ENCODE results near the gene LMO7. TPM values are rescaled to one million over a fixed set of nuclear protein-coding genes. Genes with fewer than 3 reads are reported as not detected.

LMO7 gene
- total RNA-seq, 6 experiments from 2014 or later: 682 to 843 (median 813) TPM

GRCh38 chr13:75867379-75868117 is 231.4 kb downstream of the LMO7 start:
- peaks cover 75% of the 10 kb centered on the region for H3K4me1 Mint-ChIP-seq (ENCODE audit: low read depth)
- peak overlapping the region; percentile 2; the same call in 1 of the 2 replicates for H3K27ac Mint-ChIP-seq
- H3K4me3 Mint-ChIP-seq: peak overlapping the region; percentile 46
- peaks cover 88% of the 10 kb centered on the region for H3K27me3 Mint-ChIP-seq (ENCODE audit: insufficient read depth)
- no peak for DNase-seq
- peaks cover 35% of the 10 kb centered on the region for H3K36me3 Mint-ChIP-seq (ENCODE audit: low read depth)
- peaks cover 79% of the 10 kb centered on the region for H3K9me3 Mint-ChIP-seq
- TF ChIP-seq CTCF (IDR thresholded peaks at IDR 0.05): no peak

GRCh38 chr13:75869981-75870380 is 233.9 kb downstream of the LMO7 start:
- Mint-ChIP-seq H3K9me3 (peaks cover 55% of the 10 kb centered on the region), H3K4me1 (ENCODE audit: low read depth) (peaks cover 55% of the 10 kb centered on the region), H3K36me3 (ENCODE audit: low read depth) (peaks cover 15% of the 10 kb centered on the region), H3K27me3 (ENCODE audit: insufficient read depth) (peaks cover 83% of the 10 kb centered on the region), H3K27ac (peak overlapping the region; percentile 60), H3K4me3 (peak overlapping the region; percentile 89)
- no peak for TF ChIP-seq CTCF (IDR thresholded peaks at IDR 0.05)
- DNase-seq: no peak

GRCh38 chr13:75870397-75870903 is 234.3 kb downstream of the LMO7 start:
- peak overlapping the region; percentile 89 for H3K4me3 Mint-ChIP-seq

DNA sequence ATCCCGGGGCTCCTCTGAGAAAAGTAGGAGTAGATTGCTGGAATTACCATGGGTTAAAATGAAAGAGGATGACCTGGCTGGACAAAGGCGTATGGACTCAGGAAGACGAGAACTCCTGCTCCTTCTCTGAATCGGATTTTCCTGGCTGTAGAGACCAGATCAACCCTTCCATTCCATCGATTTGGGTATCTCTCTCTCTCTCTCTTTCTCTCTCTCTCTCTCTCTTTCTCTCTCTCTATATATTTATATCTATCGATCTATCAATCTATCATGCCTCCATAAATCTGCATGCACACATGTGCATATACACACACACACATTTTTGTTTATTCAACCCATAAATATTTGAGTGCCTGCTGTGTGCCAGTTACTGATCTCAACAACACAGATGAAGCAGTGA is 234.9 kb downstream of the LMO7 start:
- no peak for DNase-seq
- peak overlapping the region; percentile 60 for H3K27ac Mint-ChIP-seq
- H3K4me1 Mint-ChIP-seq (ENCODE audit: low read depth): peaks cover 50% of the 10 kb centered on the region
- H3K27me3 Mint-ChIP-seq (ENCODE audit: insufficient read depth): peaks cover 78% of the 10 kb centered on the region
- peaks cover 6% of the 10 kb centered on the region for H3K36me3 Mint-ChIP-seq (ENCODE audit: low read depth)
- H3K4me3 Mint-ChIP-seq: peak overlapping the region; percentile 89
- peaks cover 44% of the 10 kb centered on the region for H3K9me3 Mint-ChIP-seq
- TF ChIP-seq CTCF (IDR thresholded peaks at IDR 0.05): no peak

More at GRCh38 chr13:75870397-75870903, 234.3 kb downstream of the LMO7 start:
- H3K9me3 Mint-ChIP-seq: peaks cover 50% of the 10 kb centered on the region
- H3K36me3 Mint-ChIP-seq (ENCODE audit: low read depth): peaks cover 12% of the 10 kb centered on the region
- H3K27ac Mint-ChIP-seq: peak overlapping the region; percentile 60
- no peak for DNase-seq
- peaks cover 80% of the 10 kb centered on the region for H3K27me3 Mint-ChIP-seq (ENCODE audit: insufficient read depth)
- H3K4me1 Mint-ChIP-seq (ENCODE audit: low read depth): peaks cover 53% of the 10 kb centered on the region
- peak; percentile 91 for TF ChIP-seq CTCF (IDR thresholded peaks at IDR 0.05)

GRCh38 chr13:75872980-75873379 is 236.8 kb downstream of the LMO7 start:
- H3K27ac Mint-ChIP-seq: no peak overlapping the region
- peaks cover 9% of the 10 kb centered on the region; the same call in 1 of the 2 replicates for H3K36me3 Mint-ChIP-seq (ENCODE audit: low read depth)
- H3K4me3 Mint-ChIP-seq: peak overlapping the region; percentile 1; the same call in 1 of the 2 replicates
- no peak for DNase-seq
- H3K27me3 Mint-ChIP-seq (ENCODE audit: insufficient read depth): peaks cover 72% of the 10 kb centered on the region
- H3K9me3 Mint-ChIP-seq: peaks cover 25% of the 10 kb centered on the region
- TF ChIP-seq CTCF (IDR thresholded peaks at IDR 0.05): no peak
- peaks cover 47% of the 10 kb centered on the region for H3K4me1 Mint-ChIP-seq (ENCODE audit: low read depth)
